ENCODE measurements around the gene CABLES1. TPM values are rescaled to one million over a fixed set of nuclear protein-coding genes. Genes with fewer than 3 reads are reported as not detected.

CABLES1 gene
- total and polyA plus RNA-seq, 2 of the 8 experiments (the other 6 are each of a cell fraction or from before 2014, with no cell fraction given), result 9.2 to 26.4 TPM

GRCh38 chr18:23207994-23208393 is 72.7 kb downstream of the CABLES1 start:
- FAIRE-seq, result no peak
- H2BK15ac ChIP-seq (ENCODE audit: low read length), result no peak overlapping the region
- DNase-seq (ENCODE audit: low read depth in 1 of 2, low spot score in 2 of 2), result no peak
- no peaks in the 10 kb centered on the region for H3K23me2 ChIP-seq (ENCODE audit: low read depth, low read length)
- H2AK5ac ChIP-seq (ENCODE audit: low read depth, low read length), result no peak overlapping the region
- H3K4me1 ChIP-seq (replicated peaks in 1 of 4; ENCODE audit: control insufficient read depth in 3 of 4, insufficient read depth in 4 of 4, low read length in 3 of 4), result no peaks in the 10 kb centered on the region
- H2BK120ac ChIP-seq (replicated peaks; ENCODE audit: low read depth, low read length), result no peak overlapping the region
- no peak overlapping the region for H3K27ac ChIP-seq (ENCODE audit: low read depth, low read length)
- no peak overlapping the region for H3K4me3 ChIP-seq (ENCODE audit: extremely low read depth in 1 of 4, insufficient read depth in 2 of 4, low read depth in 3 of 4, low read length in 4 of 4)
- peaks cover 8% of the 10 kb centered on the region; the same call in 1 of the 2 replicates for H3K79me1 ChIP-seq (ENCODE audit: low read depth, low read length)
- no peak overlapping the region for H4K91ac ChIP-seq (replicated peaks; ENCODE audit: insufficient read length, low read length)
- no peaks in the 10 kb centered on the region; a peak in 1 of 4 replicates for H3K9me3 ChIP-seq (ENCODE audit: insufficient read depth in 2 of 2, low read depth in 1 of 2, low read length in 1 of 2)
- H3K14ac ChIP-seq (ENCODE audit: insufficient read length), result no peak overlapping the region
- H3K9ac ChIP-seq (replicated peaks in 1 of 4; ENCODE audit: extremely low read depth in 1 of 4, low read depth in 3 of 4, low read length in 3 of 4), result no peak overlapping the region
- H3K56ac ChIP-seq (replicated peaks; ENCODE audit: insufficient read length, low read depth, low read length), result no peak overlapping the region
- no peak overlapping the region for H4K5ac ChIP-seq (ENCODE audit: insufficient read length, low read depth, low read length)
- TF ChIP-seq CHD1 (IDR thresholded peaks at IDR 0.05; ENCODE audit: low read depth, low read length), result no peak
- no peak for TF ChIP-seq SP4 (IDR thresholded peaks at IDR 0.05; ENCODE audit: low read length)
- no peak overlapping the region for H4K8ac ChIP-seq (ENCODE audit: extremely low read depth, insufficient read depth, low read length)
- no peak overlapping the region for H3K4ac ChIP-seq (replicated peaks; ENCODE audit: insufficient read length, low read depth, low read length)
- H2AFZ ChIP-seq (ENCODE audit: low read length), result no peak overlapping the region
- H3K27me3 ChIP-seq (replicated peaks in 1 of 4; ENCODE audit: control insufficient read depth in 3 of 4, extremely low read depth in 1 of 4, insufficient read depth in 3 of 4, low read length in 3 of 4), result no peaks in the 10 kb centered on the region
- POLR2A ChIA-PET (ENCODE audit: partially characterized antibody), result interaction anchor here (0.8 kb wide), 1 partner anchor 74 kb away, joined by 3 read pairs; no protein-coding TSS in a partner anchor
- 93% methylated on average over 6 of the region's 6 CpGs; no CpG with 5 or more reads in 1 of the 2 experiments for WGBS, 2 experiments (ENCODE audit: extremely low coverage in 1 of 2, insufficient coverage in 1 of 2, insufficient read length in 1 of 2, insufficient replicate concordance in 2 of 2, low coverage in 1 of 2, low lambda C conversion rate in 2 of 2, missing lambda C conversion rate in 1 of 2)
- no peak overlapping the region for H2BK20ac ChIP-seq (ENCODE audit: low read length)
- no peak overlapping the region for H3K18ac ChIP-seq (ENCODE audit: extremely low read depth, low read length)
- CTCF ChIA-PET (ENCODE audit: partially characterized antibody), result interaction anchor here (0.7 to 7.9 kb wide), 44 partner anchors 9 to 261 kb away, joined by 3 to 59 read pairs (median 4); partner anchors contain the start of gene CABLES1
- H2BK12ac ChIP-seq (ENCODE audit: low read depth, low read length), result no peak overlapping the region
- H3K79me2 ChIP-seq (ENCODE audit: control insufficient read depth in 1 of 2, insufficient read depth in 2 of 2, low read length in 2 of 2), result no peaks in the 10 kb centered on the region
- peaks cover 0 to 2% of the 10 kb centered on the region in 2 experiments for H4K20me1 ChIP-seq (replicated peaks in 1 of 2; ENCODE audit: control insufficient read depth in 1 of 2, insufficient read depth in 2 of 2, low read length in 2 of 2)
- no peak overlapping the region for H3K23ac ChIP-seq (ENCODE audit: insufficient read length)
- H3K36me3 ChIP-seq (ENCODE audit: control insufficient read depth in 2 of 4, insufficient read depth in 4 of 4, low read length in 3 of 4), result peaks cover 0 to 8% (median 5%) of the 10 kb centered on the region in 4 experiments; a peak in 5 of 8 replicates
- H3K4me2 ChIP-seq (ENCODE audit: insufficient read depth in 1 of 2, low read depth in 2 of 2, low read length in 2 of 2), result no peak overlapping the region
- H2BK5ac ChIP-seq (ENCODE audit: low read depth, low read length), result 0 out of 2 replicates have a peak overlapping the region, but pooled peaks have one; percentile 11
